HG02970 (cell line): ENCODE measurements around the gene PRMT7.

Source experiments
- ATAC-seq: cut with Tn5 transposase; IDR thresholded peaks from one replicate; pipeline ENCODE4 v1.9.1; 2021; ENCODE audit warnings: mild to moderate bottlenecking, moderate library complexity, moderate number of reproducible peaks; ENCODE audit not compliant: unreplicated experiment, low FRiP score

The PRMT7 gene

DNA sequence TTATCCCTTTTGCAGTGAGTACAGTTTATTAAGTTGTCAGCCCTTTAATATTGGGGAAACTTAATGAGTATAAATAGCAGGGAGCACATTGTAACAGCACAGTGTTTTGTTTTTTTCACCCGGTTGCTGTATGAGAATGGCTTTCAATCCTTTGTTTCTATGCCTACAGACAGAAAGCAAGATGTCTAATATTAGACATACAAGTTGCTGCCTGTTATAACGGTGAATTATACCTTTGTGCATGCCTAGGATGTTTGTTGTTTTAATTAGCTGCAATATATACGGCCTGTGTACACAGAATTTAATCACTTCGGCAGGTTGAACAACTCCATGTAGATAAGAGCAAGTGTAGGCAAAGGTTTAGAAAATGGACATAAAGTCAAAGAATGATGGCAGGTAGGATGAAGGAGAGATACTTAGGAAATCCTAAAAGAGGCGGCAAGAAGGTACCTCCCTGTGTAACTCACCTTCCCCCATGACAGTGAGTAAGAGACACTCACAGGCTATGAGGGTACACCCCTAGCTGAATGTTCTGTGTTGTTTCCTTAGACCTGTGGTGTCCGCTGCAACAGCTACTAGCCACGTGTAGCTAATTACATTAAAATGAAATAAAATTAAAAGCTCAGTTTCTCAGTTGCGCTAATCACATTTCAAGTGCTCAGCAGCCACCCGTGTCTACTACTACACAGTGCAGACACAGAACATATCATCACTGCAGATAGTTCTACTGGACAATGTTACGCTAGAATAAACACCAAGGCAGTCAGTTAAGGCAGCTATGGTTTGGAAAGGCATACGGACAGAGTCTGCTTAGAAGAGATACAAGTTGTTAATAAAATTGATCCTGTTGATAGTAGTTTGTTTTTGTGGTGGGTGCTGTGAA lies 11.0 kb upstream of the PRMT7 start:
- ATAC-seq, result no peak

DNA sequence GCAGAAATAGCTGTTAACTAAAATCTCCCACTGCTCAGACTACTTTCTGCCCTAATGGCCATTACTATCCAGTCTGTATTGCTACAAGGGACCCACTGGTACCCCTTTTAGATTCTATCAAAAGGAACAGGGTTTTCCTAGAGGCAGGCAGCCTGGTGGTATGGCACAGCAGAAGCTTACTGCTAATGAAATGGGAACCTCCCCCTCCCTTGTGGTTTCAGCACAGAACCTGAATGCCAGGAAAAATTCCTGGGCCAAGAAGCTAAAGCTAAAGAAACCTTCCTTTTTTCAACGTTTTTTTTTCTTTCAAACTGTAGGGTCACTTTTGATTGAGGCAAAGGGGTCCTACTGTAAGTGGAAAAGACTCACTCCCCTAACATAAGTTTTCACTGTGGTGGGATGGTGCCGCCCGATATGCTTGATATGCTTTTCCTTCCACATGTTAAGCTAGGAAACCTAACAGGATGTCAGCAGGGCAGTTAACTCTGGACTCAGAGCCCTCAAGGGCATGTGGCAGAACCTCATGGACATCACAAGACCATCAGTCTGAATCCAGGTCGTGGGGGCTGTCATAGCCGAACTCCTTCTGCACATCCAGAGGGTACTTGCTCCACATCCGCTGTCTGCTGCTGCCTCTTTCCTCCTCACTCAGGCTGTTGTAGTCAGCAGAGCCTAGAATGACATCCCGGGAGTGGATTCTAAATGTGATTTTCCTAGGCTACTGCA lies 9.9 kb upstream of the PRMT7 start:
- no peak for ATAC-seq

DNA sequence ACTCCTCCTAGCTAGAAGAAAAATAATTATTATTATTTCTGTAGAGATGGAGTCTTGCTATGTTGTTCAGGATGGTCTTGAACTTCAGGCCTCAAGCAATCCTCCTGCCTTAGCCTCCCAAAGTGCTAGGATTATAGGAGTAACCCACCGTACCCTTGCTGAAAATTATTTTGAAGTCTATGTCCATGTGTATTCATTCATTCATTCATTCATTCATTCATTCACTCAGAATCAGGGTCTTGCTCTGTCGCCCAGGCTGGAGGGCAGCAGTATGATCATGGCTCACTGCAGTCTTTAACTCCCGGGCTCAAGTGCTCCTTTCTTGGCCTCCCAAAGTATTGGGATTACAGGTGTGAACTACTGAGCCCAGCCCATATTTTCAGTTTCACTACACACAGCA lies 4.2 kb upstream of the PRMT7 start:
- ATAC-seq, result no peak

DNA sequence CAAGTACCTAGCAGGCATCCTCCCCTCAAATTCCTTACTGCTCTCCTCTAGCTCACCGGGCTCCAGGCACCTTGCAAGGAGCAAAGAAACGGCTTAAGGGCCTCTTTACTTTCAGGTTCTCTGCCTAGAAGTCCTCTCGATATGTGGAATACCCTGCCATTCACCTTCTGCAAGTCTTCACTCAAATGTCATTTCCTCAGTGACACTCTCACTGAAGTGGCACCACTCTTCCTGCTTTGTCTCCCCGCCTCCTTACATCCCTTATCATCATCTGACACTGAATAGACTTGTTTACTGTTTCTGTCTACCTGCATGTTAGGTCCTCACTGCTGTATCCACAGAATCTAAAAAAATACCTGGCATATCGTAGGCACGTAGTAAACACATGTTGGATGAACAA lies 1.0 kb upstream of the PRMT7 start:
- no peak for ATAC-seq

DNA sequence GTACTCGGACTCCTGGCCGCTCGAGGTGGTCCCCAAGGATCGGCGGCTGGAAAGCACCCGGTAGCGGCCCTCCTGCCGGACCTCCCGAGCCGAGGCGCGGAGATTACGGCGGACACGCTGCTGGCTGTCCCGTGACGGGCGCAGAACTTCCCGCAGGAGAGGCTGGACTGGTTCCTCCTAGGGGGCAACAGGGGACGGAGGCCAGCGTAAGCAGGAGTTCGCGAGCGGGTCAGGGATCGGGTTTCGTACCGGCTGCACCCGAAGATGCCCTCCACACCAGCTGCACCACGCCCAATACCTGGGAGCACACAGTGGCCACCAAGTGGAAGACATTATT lies 414 bp upstream of the PRMT7 start:
- ATAC-seq, result peak; percentile 30

DNA sequence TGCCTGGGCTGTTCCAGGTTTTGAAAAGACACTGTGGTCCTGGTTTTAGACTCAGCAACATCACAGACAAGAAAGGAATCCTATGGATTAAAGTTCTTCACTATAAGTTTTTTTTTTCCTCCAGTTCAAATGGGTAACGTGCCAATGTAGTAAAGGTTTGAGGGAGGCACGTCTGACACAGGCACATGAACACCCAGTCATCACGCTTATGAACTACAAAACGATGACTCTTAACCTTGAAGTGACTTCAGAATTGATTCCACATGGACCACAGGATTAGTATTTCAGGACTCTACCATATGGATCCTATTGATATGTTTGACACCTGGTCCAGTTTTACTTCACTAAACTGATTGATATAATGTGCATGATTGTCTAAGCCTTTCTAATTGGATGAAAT lies 2.3 kb downstream of the PRMT7 start:
- ATAC-seq, result no peak

DNA sequence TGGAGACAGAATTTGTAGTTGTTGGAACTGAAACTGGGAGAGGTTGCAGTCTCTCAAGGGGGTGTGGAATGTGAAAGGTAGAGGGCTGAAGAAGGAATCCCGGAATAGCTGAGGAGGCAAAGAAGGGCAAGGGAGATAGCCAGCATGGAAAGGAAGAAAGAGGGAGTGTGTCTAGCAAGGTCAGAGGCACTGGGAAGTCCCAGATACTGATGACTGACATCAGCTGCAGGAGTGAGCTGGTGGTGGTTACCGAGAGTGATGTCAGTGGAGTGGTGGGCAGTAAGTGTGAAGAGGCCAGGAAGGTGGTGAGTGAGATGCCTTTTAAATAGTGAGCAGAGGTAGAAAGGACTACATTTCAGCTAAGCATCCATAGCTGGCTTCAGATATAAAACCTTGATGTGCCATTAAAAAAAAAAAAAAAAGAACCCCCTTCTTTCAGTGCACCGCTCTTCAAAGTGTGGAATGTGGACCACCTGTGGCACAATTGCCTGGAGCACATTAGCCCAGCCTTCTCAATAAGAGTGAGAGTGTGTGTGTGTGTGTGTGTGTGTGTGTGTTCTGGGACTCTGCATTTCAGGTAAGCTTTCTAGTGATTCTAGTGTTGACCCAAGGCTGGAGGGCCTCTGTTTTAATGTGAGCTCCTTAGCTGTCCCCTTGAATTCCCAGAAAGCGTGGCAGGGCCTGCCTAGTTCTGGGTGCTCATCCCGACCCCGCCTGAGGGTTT lies 8.5 kb downstream of the PRMT7 start:
- no peak for ATAC-seq

DNA sequence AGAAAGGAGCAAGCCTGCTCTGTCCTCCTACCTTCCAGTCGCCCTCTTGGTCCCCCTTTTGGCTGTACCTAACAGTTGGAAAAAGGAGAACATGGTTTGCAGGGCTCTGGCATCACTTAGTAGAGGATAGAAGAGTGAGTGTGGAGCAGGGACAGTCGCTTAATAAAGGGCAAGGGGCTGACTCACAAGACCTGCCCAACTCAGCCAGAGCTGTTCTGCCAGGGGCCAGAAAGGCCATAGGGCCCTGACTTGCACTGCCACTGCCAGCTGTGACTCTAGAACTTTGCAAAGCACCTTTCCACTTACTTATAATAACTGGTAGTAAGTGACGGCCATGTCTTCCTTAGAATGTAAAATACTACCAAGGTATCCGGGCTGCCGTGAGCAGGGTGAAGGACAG lies 13.5 kb downstream of the PRMT7 start:
- no peak for ATAC-seq

DNA sequence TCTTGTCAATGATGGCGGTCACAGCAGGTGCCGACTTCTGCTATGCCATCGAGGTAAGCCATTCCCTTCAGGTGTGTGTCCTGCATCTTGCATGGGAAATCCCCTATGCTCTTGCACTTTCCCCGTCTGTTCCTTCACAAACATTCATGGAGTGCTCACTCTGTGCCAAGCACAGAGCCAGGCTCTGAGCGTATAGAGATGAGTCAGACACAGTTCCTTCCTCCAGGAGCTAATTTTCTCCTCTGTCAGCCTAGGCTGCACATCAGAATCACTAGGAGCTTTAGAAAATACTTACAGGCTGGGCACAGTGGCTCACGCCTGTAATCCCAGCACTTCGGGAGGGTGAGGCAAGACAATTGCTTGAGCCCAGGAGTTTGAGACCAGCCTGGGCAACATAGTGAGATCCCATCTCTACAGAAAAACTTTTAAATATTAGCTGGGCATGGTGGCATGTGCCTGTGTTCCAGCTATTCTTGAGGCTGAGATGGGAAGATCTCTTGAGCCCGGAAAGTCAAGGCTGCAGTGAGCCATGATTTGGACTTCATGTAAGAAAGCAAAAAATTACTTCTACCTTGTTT lies 14.1 kb downstream of the PRMT7 start:
- ATAC-seq, result no peak

DNA sequence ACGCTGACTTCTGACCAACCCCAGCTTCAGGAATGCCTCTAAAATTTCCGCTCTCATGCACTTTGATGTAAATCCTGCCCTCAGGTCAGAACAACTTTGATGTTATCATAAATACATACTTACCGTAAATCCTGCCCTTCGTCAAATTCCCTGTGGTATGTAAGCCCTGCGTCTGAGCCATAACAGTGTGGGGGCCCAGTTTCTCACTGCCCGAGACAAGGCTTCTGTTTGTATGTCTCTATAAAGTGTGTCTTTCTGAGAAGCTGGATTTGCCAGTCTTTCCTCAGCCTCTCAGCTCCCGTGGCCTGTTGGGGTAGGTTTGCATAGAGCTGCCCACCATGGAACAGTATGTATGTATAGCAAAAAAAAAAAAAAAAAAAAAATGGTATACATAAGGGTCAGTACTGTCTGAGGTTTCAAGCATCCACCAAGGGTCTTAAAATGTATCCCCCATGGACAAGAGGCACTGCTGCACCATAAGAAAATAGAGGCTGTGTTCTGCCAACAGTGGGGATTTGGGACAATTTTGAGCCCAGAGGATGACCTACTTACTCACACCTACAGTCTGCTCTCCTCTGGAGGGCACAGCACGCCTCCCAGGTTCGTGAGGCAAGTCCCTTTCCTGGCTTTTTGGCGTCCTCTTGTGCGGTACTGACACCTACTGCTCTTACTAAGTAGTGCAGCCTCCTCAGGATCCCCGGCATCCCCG lies 17.5 kb downstream of the PRMT7 start:
- ATAC-seq, result peak; percentile 49

DNA sequence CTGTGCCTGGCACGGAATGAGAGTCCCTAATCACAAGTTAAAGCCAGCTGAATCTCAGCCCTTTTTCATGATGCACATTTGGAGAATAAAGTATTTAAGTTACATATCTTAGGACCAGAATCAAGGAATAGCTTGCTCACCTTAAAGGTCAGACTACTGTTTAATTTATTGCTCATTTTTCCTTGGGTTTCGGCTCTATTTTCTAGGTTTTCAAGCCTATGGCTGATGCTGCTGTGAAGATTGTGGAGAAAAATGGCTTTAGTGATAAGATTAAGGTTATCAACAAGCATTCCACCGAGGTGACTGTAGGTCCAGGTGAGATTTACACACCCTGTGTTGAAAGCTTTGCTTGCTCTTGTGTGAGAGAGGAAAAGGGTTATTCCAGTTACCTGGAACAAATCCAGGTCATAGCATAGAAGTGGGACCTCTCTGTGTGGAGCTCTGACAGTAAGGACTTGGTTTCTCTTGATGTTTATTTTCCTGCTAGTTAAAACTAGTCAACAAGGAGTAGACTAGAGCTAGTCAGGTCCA lies 18.1 kb downstream of the PRMT7 start:
- ATAC-seq, result no peak

DNA sequence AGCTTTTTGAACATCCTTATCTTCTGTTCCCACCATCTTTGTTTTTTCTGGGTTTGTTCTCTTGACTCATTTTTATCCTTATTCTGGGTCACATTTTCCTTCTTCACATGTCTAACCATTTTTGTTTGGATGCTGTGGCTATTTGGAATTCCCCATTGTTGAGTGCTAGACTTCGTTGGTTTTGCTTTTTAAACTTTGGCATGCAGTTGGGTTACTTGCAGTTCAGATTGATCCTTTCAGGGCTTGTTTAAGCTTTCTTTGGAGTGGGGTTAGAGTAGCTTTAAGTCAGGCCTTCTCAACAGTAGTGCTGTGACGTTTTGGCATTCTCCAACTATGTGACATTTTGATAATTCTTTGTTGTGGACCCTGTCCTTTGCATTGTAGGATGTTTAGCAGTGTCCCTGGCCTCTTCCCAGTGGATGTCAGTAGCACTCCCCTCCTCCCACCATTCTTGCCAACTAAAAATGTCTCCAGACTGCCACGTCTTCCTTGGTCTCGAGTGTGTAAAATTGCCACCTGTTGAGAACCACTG lies 21.1 kb downstream of the PRMT7 start:
- ATAC-seq, result no peak

DNA sequence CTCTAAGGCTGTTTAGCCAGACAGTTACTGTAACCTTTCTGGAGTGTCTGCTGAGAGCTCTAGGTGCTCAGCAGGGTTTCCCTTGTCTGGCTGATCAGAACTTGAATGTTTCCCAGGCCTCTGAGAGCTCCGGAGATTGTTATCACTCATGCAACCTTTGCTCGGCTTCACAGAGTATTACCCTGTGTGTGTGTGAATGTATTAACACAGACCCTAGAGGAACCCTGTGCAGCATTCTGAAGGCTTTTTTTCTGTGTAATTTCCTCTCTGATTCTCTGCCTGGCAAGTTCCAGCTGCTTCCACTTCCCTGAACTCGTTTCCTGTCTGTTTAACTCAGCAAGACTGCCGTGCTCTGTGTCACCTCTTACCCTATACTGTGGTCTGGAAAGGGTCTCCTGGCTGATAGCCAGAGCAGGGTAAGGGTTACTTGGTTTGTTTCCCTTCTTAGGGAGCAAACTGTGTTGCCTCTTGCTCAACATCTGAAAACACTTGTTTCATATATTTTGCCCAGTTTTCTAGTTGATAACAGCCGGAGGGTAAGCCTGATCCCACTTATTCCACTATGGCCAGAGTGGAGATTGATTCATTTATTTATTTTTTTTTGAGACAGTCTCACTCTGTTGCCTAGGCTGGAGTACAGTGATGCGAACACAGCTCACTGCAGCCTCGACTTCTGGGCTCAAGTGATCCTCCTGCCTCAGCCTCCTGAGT lies 21.7 kb downstream of the PRMT7 start:
- ATAC-seq, result no peak

DNA sequence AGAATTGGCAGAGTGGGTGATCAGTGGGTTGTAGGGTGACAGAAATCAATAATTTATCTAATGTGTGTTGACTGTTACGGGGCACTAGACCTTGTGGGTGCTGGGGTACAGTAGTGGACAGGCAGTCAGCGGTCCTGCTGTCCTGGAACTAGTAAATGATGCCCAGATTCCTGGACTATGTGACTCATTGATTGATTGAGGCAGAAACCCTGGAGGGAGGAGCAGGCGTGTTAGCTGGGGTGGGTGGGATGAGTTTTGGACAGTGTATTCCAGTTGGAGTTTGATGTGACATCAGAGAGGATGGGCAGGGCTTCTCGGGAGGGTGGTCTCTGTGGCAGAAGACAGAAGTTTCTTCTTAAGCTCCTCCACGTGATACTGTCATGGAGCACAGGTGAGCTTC lies 24.4 kb downstream of the PRMT7 start:
- ATAC-seq, result no peak

DNA sequence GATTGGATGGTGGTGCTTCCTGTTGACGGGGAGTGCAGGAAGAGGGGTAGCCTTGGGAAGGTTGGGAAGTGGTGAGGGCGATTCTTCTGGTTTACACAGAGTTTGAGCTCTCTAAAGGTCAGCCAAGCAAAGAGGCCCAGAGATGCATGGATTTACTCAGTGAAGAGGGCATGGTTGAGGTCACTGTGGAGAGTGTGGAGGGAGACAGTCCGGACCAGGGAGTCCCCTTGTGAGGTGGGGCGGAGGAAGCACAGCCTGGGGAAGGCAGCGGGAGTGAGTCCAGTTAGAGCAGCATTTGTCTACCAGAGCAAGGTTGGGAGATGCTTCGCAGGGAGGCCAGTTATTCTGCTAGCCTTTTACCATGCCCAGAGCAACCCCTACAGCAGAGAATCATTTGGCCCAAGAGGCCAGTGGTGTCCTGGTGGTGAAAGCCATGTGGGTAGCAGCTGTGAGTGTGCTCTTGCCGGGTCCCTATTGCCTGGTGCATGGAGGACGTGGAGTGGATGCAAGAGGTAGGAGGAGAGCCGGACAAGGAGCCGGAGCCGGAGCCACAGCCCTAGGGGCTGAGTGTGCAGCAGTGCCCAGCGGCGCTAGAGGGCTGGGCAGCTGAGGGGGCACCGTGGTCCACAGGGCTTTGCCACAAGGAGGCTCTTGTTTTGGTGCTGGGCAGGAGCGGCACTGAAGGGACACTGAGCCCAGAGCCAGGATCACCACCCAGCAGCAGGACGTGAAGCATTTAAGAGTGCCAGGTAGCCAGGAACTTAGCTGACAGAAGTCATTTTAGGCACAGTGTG lies 27.7 kb downstream of the PRMT7 start:
- no peak for ATAC-seq

DNA sequence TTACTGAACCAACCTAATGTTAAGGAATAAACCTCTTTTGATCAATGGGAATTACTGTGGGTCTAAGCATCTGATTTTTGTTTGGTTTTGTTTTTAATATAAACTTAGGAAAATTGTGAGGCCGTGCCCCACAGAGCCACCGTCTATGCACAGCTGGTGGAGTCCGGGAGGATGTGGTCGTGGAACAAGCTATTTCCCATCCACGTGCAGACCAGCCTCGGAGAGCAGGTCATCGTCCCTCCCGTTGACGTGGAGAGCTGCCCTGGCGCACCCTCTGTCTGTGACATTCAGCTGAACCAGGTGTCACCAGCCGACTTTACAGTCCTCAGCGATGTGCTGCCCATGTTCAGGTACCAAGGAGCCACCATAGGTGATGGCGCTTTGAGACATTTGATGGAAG lies 28.4 kb downstream of the PRMT7 start:
- no peak for ATAC-seq

DNA sequence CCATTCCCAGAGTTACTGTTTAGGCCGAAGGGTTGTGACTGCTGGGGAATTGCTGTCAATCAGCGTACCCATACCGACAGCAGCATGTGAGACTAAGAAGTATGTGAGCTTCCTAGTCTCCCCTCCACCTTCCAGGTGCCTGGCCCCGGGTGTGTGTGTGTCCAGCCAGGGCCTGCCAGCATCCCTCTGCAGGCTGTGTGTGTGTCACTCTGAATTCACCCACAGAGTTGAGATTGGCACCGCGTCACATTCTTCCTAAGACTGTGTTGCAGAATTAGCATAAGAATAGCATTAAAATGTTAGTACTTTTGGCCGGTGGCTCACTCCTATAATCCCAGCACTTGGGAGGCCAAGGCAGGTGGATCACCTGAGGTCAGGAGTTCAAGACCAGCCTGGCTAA lies 31.8 kb downstream of the PRMT7 start:
- no peak for ATAC-seq

DNA sequence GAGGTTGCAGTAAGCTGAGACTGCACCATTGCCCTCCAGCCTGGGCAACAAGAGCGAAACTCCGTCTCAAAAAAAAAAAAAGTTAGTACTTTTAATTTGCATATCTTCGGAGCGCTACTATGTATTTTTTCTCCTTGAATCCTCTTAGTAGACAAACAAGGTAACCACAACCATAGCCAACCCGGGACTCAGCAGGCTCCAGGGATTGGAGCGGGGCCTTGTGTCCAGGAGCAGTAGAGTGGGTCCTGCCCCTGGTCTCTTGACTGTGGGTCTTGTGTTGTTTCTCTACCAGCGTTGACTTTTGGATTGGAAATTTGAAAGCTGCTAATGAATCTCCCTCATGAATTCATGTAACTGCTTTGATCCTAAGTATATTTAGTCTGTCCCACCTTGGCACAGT lies 32.3 kb downstream of the PRMT7 start:
- ATAC-seq, result no peak

DNA sequence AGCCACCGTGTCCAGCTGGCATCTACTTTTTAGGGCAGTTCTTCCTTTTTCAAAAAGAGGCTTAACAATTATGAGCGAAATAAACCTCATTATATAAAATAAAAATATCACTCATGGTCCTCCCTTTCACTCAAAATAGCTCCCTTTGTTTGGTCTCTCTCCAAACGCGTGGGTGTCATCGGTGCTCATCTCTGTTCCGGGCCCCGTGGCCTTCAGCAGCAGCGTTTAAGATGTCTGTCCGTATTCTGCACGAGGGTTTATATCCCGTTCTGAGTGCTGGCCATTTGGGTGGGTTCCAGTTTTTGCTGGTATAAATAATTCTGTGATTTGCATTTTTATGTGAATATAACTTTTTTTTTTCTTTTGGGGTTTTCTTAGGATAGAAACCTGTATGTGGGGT lies 33.4 kb downstream of the PRMT7 start:
- ATAC-seq, result no peak
